Upper lobe of left lung (tissue), 6 donors: ENCODE results near the gene PCARE. TPM values are rescaled to one million over a fixed set of nuclear protein-coding genes. Genes with fewer than 3 reads are reported as not detected.
"Not testable (repeated sequence)": the region's sequence is repeated elsewhere in the genome, so short reads cannot be mapped to it uniquely, and the experiment has no call there.

ENCODE experiments used
- ATAC-seq, 2 donors: fragments of 200-7000 bp; cut with Tn5 transposase; one replicate each; pipeline ENCODE4 v1.9.1; 2022; ENCODE audit warnings: mild to moderate bottlenecking in 2 of 2, moderate library complexity in 2 of 2; ENCODE audit not compliant: low FRiP score in 2 of 2
- DNase-seq, 2 donors: peaks; one replicate each; pipeline ENCODE4 v3.0.0-alpha.2; 2019 to 2020
- H3K27ac ChIP-seq, 4 donors: fragments of 200-600 bp; sonication (generic); one replicate each; pipeline ENCODE4 v1.5.1; 2016 to 2019
- H3K27me3 ChIP-seq, 4 donors: fragments of 200-600 bp; sonication (generic); one replicate each; pipeline ENCODE4 v1.5.1; 2017 to 2019
- H3K36me3 ChIP-seq, 4 donors: fragments of 200-600 bp; sonication (generic); one replicate each; pipeline ENCODE4 v1.5.1; 2016 to 2019
- H3K4me1 ChIP-seq, 4 donors: fragments of 200-600 bp; sonication (generic); one replicate each; pipeline ENCODE4 v1.5.1; 2018 to 2019
- H3K4me3 ChIP-seq, 4 donors: fragments of 200-600 bp; sonication (generic); one replicate each; pipeline ENCODE4 v1.5.1; 2017 to 2019; ENCODE audit warnings: mild to moderate bottlenecking in 2 of 4, moderate library complexity in 1 of 4
- H3K9me3 ChIP-seq, 4 donors: fragments of 200-600 bp; sonication (generic); one replicate each; pipeline ENCODE4 v1.5.1; 2018 to 2019
- EP300 ChIP-seq, 4 donors: sonication (generic); formaldehyde crosslinking; IDR thresholded peaks; one replicate each; pipeline ENCODE4 v1.5.1; 2017; ENCODE audit warnings: antibody characterized with exemption in 4 of 4, control low read depth in 2 of 4
- POLR2A ChIP-seq, 4 donors: fragments of 450-650 bp; IDR thresholded peaks; one replicate each; pipeline ENCODE4 v1.5.1; 2016 to 2017; ENCODE audit warnings: antibody characterized with exemption in 4 of 4, mild to moderate bottlenecking in 2 of 4
- POLR2AphosphoS5 ChIP-seq, 2 donors: sonication (generic); formaldehyde crosslinking; IDR thresholded peaks; one replicate each; pipeline ENCODE4 v1.5.1; 2017; ENCODE audit warnings: antibody characterized with exemption in 2 of 2
- WGBS, 2 donors: methylation state at CpG; one replicate each; pipeline ENCODE4 v1.1.5; 2017 to 2018; 5-methylcytosine and 5-hydroxymethylcytosine counted together
- total RNA-seq, 6 donors: library from RNA; depleted of rRNA in 4 of 6; stranded (reverse); fragments of >200 nt in 4 of 6; gene quantifications; one replicate each; pipeline versions ENCODE4 v1.1.0 to v1.2.1, GENCODE V29; 2016 to 2021
- TF ChIP-seq, protein P1 (sequence below), 6 experiments: fragments of 450-650 bp in 4 of 6; fragments of 200-600 bp in 2 of 6; sonication (generic) in 2 of 6; IDR thresholded peaks; one replicate each; pipeline ENCODE4 v1.5.1; 2016 to 2019; ENCODE audit warnings: antibody characterized with exemption in 6 of 6
- donor health status: DM: no; HTN: no; CAD: no; lungs with moderate emphysema.
- donor health status: DM: no; HTN: yes; CAD: no; lungs with severe emphysema.

The PCARE gene
- total RNA-seq, 6 donors from 2014 or later = 0.15 to 0.71 (median 0.55) TPM; not detected in 2

DNA sequence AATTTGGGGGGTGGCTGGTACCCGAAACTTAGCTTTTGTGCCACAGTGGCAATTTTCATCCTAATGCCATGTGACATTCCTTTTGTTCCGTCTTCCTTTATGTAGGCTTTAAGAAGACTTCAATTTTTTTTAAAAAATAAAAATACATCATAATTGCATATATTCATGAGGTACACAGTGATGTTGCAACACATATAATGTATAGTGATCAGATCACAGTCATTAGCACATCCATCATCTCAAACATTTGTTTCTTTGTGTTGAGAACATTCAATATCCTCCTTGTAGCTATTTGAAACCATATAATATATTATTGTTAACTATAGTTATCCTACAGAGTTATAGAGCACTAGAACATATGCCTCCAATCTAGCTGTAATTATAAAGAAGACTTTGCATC is 34.9 kb upstream of the PCARE start:
- H3K4me1 ChIP-seq = peaks cover 0 to 6% (median 5%) of the 10 kb centered on the region in 4 donors
- H3K4me3 ChIP-seq = no peak overlapping the region
- H3K27ac ChIP-seq = no peak overlapping the region
- no peaks in the 10 kb centered on the region for H3K9me3 ChIP-seq
- H3K36me3 ChIP-seq = no peaks in the 10 kb centered on the region
- DNase-seq (no peak), ATAC-seq (no peak)
- whole genome bisulfite sequencing, 2 donors = 90 to 96% methylated on average over 2 of the region's 2 CpGs
- no peaks in the 10 kb centered on the region for H3K27me3 ChIP-seq
- TF ChIP-seq, protein P1, sequence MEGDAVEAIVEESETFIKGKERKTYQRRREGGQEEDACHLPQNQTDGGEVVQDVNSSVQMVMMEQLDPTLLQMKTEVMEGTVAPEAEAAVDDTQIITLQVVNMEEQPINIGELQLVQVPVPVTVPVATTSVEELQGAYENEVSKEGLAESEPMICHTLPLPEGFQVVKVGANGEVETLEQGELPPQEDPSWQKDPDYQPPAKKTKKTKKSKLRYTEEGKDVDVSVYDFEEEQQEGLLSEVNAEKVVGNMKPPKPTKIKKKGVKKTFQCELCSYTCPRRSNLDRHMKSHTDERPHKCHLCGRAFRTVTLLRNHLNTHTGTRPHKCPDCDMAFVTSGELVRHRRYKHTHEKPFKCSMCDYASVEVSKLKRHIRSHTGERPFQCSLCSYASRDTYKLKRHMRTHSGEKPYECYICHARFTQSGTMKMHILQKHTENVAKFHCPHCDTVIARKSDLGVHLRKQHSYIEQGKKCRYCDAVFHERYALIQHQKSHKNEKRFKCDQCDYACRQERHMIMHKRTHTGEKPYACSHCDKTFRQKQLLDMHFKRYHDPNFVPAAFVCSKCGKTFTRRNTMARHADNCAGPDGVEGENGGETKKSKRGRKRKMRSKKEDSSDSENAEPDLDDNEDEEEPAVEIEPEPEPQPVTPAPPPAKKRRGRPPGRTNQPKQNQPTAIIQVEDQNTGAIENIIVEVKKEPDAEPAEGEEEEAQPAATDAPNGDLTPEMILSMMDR (IDR thresholded peaks at IDR 0.05) = no peak
- TF ChIP-seq POLR2AphosphoS5 (IDR thresholded peaks at IDR 0.05) (no peak), POLR2A (IDR thresholded peaks at IDR 0.05) (no peak), EP300 (IDR thresholded peaks at IDR 0.05) (no peak)

DNA sequence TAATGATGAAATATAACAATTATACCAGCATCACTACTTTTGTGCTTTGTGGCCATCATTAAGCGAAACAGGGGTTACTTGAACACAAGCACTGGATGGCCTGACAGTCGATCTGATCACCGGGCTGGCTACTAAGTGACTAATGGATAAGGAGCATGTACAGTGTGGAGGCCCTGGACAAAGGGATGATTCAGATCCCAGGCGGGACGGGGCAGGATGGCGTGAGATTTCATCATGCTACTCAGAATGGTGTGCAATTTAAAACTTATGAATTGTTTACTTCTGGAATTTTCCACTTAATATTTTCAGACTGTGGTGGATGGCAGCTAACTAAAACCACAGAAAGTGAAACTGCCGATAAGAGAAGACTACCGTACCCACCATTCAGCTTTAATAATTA is 33.9 kb upstream of the PCARE start:
- TF ChIP-seq EP300 (IDR thresholded peaks at IDR 0.05) = no peak
- no peak for TF ChIP-seq POLR2AphosphoS5 (IDR thresholded peaks at IDR 0.05)
- TF ChIP-seq, protein P1 (IDR thresholded peaks at IDR 0.05) = no peak
- no peak for TF ChIP-seq POLR2A (IDR thresholded peaks at IDR 0.05)
- no peak overlapping the region for H3K4me3 ChIP-seq
- peak in 1 of 2 donors; percentile 91 for ATAC-seq
- peaks cover 0 to 2% (median 0%) of the 10 kb centered on the region in 4 donors for H3K4me1 ChIP-seq
- no peak for DNase-seq
- no peaks in the 10 kb centered on the region for H3K27me3 ChIP-seq
- no peaks in the 10 kb centered on the region for H3K9me3 ChIP-seq
- H3K27ac ChIP-seq = no peak overlapping the region
- no peaks in the 10 kb centered on the region for H3K36me3 ChIP-seq
- WGBS, 2 donors = 77 to 78% methylated on average over 8 of the region's 8 CpGs

DNA sequence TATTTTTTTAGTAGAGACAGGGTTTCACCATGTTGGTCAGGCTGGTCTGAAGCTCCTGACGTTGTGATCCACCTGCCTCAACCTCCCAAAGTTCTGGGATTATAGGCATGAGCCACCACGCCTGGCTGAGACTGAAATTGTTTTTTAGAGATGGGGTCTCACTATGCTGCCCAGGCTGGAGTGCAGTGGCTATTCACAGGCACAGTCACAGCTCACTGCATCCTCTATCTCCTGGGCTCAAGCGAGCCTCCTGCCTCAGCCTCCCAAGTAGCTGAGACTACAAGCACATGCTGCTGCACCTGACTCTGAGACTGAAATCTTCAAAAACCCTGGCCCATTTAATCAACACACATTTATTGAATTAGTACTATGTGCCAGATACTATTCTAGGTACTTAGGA is 33.2 kb upstream of the PCARE start:
- not testable (repeated sequence) for H3K9me3 ChIP-seq, H3K36me3 ChIP-seq, DNase-seq, H3K4me3 ChIP-seq, H3K4me1 ChIP-seq, ATAC-seq, H3K27ac ChIP-seq, H3K27me3 ChIP-seq
- 87 to 93% methylated on average over 3 of the region's 3 CpGs for WGBS, 2 donors

DNA sequence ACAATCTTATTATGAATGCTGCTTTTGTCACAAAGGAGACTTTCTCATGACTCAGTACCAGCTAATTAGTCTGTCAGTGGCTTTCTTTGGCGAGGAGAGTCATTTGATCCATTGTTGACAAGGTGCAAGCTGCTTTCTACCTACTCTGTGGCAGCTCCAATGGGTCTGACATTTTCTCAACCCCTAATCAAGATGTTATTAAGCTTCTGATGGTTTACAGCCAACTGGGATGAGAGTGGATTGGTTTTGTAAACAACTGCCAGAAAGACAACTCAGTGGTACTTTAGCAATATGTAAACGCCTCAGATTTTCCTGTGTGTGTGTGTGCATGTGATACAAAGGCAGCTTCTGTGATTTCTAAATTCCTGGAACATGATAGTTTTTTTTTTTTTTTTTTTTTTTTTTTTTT is 32.7 kb upstream of the PCARE start:
- Histone ChIP-seq H3K9me3 (no peaks in the 10 kb centered on the region), H3K36me3 (no peaks in the 10 kb centered on the region), H3K27ac (no peak overlapping the region), H3K27me3 (no peaks in the 10 kb centered on the region), H3K4me1 (no peaks in the 10 kb centered on the region), H3K4me3 (no peak overlapping the region)
- 75 to 80% methylated on average over 2 of the region's 2 CpGs for WGBS, 2 donors
- DNase-seq (no peak), ATAC-seq (no peak)
- TF ChIP-seq POLR2A (IDR thresholded peaks at IDR 0.05) (no peak), POLR2AphosphoS5 (IDR thresholded peaks at IDR 0.05) (no peak), EP300 (IDR thresholded peaks at IDR 0.05) (no peak)
- TF ChIP-seq, protein P1 (IDR thresholded peaks at IDR 0.05) = no peak

DNA sequence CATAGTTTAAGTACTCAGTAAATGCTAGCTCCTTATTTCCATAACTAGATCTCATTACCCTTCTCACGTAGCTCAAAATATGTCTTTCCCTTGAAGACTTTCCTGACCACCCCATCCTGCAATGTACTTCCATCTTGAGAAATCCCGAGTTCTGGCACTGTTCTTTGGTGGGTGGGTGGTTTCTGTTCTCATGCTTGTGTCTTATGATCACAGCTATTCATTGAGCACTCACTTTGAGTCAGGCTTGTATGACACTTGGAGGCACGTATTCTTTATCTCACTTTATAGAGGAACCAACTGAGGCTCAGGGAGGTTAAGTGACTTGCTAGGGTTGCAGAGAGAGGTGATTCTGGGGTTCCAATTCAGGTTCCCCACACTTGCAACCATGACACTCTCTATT is 31.9 kb upstream of the PCARE start:
- Histone ChIP-seq H3K9me3 (no peaks in the 10 kb centered on the region), H3K27ac (no peak overlapping the region), H3K36me3 (no peaks in the 10 kb centered on the region), H3K4me3 (no peak overlapping the region), H3K4me1 (no peaks in the 10 kb centered on the region), H3K27me3 (no peaks in the 10 kb centered on the region)
- WGBS, 2 donors = 68 to 72% methylated on average over 3 of the region's 3 CpGs
- no peak for DNase-seq
- no peak for ATAC-seq
- no peak for TF ChIP-seq POLR2A (IDR thresholded peaks at IDR 0.05)
- TF ChIP-seq, protein P1 (IDR thresholded peaks at IDR 0.05) = no peak
- no peak for TF ChIP-seq POLR2AphosphoS5 (IDR thresholded peaks at IDR 0.05)
